ENCODE results near the gene GIGYF2.

GIGYF2 gene

DNA sequence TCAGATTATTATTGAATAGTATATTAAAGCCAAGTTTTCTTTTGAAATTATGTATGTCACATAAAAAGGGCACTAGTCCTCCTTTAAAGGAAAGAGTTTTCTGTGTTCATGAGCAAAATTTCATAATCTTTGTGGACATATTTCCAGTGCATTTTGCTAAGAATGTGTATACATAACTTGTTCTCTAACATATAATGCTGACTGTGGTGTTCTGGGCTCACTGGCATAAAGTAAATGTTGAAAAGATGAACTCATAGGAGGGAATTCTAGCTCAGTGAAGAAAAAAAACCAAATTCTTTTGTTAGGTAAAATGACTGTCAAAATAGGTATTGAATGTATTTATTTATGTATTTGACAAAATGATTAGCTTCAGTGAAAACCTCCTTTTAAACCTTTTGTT is 73.1 kb downstream of the GIGYF2 start:
- DNase-seq: no peak

DNA sequence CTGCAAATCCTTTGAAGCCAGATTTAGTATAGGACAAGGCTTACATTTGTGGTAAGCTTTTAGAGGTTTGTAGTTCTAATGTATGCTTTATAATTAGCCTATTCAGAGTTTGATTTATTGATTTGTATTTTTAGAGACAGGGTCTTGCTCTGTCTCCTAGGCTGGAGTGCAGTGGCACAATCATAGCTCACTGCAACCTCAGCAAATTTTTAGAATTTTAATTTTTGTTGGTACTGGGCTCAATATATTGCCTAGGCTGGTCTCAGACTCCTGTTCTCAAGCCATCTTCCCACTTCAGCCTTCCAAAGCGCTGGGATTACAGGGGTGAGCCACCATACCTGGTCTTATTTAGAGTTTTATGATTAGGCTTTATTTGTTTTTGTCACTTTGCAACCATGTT is 74.7 kb downstream of the GIGYF2 start:
- DNase-seq: no peak

DNA sequence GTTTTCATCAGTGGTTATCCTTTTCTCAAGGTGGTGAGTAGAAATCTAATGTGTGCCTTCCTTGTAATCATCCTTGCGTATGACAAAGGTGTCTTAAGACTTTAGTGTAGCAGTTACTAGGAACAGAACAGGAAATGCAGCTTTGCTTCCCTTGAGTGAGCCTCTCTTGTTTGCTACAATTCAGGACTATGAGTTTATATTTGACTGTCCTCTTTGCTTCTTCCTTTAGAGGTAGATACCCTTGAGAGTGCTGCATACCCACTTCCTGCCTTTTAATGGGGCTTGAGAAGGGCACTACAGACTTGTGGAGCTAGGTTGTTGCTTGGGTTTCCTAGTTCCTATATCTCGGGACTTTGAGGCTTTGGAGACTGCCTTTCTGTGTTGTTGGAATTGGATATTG is 75.4 kb downstream of the GIGYF2 start:
- DNase-seq: peak; percentile 7

DNA sequence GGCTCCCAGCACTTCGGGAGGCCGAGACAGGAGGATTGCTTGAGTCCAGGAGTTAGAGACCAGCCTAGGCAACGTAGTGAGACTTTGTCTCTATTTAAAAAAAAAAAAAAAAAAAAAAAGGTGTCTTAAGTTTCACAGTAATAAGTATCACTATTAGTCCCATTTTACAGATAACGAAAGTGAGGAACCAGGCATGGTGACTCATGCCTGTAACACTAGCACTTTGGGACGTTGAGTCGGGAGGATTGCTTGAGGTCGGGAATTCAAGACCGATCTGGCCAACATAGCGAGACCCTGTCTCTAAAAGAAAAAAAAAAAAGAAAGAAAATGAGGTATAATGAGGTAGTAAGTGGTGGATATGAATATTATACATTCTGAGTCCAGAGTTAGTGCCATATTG is 76.7 kb downstream of the GIGYF2 start:
- no peak for DNase-seq

DNA sequence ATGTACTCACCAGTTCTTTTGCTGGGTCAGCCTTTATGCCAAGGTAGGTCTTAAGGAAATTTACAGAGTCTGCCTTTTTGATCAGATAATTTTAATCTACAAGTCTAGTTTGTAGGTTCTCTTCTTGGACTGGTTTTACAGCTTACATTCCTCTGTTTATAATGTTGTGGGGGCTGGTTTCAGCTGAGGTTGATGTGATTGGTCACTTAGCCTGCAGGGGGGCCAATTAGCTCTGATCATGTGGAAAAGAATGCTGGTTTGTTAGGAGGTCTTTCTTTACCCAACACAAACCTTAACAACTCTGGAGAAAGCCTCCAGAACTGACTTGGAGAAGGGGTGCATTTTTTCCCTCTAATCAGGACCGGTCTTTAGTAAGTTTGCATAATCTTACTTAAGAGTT is 79.3 kb downstream of the GIGYF2 start, which contains the start of gene KCNJ13:
Gene KCNJ13, minus strand, starts transcription at position 131 of the 400 bp plus-strand sequence. CDS start 5,203 bp downstream, outside the sequence.
- no peak for DNase-seq

DNA sequence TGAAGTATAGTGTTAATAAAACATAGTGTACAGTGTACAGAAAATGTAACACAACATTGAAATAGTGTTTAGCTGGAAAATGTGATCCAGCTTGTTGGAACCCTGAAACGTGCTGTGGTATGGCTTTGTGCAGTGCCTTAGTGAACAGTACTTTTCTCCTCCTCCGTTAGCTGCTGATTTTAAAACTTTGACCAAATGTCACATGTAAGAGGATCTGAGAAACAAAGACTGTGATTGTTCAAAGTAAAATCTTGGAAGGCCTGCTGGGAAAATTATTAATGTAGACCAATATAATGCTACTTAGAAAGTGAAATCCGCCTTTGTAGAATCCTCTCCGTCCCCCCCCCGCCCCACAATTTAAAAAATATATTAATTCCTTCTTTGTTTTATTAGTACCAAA is 80.1 kb downstream of the GIGYF2 start:
- no peak for DNase-seq

DNA sequence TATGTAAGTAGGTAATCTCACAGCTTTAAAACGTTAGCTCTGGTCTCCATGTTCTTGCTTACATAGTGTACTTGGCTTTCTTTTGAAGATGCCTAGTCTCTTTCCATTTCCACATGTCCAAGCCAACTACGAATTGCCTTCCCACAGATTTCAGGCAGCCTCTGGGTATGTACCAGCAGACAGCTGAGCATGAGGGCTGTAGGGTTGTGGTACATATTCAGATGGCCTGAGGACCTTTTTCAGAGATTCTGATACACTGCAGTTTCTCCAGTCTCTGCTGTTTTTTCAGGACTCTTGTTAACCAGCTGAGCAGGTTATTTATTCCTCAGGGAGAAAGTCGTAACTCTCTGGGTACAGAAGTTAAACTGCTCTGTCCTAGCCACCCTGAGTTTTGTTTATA is 82.3 kb downstream of the GIGYF2 start:
- no peak for DNase-seq

DNA sequence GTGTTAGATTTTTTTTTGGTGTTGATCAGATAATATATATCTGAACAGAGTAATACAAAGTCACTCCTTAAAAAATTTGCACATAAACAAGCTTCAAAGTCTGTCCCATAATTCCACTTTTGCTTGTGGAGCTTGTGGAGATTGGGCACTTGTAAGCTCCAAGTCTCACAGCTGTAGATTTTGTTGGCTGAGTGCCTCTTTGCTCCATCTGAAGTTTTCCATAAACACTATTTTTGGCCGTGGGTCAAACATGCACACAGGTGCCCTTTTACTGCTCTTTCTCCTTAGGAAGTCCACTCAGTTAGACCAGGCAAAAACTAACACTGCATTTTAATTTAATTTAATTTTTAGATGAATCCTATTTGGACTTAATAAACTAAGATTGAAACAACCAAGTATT is 82.8 kb downstream of the GIGYF2 start:
- DNase-seq: no peak

DNA sequence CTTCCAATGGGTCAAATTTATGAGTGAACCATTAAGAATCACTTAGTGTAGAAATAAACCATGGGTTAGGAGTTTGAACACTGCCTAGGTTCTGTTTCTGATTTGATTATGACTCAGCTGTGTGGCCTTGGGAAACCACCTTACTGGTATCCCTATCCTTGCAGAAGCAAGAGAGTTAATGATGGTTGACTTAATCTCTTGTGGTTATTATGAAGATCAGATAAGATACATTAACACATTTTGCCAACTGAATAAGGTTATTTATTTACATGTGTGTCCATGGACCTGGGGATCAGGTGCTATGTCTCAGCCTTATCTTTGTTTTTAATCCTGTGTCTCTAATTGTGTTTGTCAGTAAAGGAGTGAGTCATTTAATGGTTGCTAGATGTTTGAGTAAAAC is 84.6 kb downstream of the GIGYF2 start:
- peak; percentile 29 for DNase-seq

DNA sequence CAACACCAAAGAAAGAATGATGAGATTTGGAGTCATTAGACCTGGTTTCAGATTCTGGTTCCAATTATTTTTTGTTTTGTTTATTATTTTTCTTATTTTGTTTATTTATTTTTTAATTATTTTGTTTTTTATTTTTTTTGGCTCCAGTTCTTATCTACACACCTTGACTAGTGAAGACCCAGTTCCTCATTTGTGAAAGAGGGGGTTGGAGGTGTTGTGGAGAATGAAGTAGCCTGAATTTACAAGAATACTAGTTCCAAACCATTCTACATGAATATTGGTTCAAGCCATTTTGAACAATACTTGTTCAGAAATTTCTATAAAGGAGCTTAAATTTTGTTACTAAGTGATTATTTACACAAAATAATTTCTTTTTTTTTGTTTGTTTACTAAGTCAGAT is 86.1 kb downstream of the GIGYF2 start:
- no peak for DNase-seq

DNA sequence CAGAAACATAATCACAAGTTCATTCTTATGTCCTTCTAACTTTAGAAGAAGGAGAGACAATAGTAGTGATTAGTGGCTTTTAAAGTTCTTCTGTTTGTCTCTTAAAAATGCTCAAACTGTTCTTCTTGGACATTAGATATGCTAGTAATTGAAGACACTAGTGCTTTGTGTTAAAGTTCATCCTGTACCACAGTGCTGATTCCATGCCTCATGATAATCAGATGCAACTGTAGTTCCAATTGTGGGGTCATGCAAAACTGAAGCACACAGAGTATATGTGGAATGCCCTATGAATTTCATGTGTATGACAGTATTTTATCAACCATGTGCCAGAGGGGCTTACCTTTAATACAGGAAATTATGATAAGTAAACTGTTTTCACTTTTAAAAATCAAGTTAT is 90.7 kb downstream of the GIGYF2 start:
- no peak for DNase-seq

DNA sequence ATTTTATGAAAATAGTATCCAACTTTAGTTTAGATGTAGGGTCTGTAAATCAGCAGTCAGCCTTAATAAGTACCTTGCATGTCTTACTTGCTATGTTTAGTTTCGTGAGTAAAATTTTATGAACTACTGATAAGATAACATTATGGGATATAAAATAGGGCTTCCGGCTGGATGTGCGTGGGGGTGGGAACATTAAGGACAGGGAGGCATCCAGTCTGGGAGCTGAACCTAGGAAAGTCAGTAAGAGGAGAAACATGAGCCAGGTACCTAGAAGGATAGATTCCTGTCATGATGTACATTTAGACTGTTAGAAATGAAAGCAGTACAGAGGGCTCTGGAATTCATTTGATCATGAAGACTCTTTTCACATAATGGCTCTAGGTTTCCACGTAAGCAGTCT is 92.0 kb downstream of the GIGYF2 start:
- DNase-seq: no peak

DNA sequence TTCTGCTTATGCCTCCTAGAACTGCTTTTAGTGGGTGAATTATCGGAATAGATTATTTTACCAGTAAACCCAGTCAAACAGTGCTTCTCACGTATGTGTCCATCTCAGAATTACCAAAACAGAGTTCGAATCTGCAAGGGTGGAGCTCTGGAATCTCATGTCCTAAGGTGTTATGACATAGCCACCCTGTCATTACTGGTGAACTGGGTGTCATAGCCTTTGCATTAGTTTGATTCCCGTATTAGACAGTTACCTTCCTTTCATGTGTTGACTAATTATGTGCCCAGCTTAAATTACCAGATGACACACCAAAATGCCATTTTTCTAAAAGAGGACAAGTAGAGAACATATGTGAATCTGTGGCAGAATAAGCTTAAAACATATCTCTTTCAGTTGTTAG is 94.4 kb downstream of the GIGYF2 start:
- no peak for DNase-seq

DNA sequence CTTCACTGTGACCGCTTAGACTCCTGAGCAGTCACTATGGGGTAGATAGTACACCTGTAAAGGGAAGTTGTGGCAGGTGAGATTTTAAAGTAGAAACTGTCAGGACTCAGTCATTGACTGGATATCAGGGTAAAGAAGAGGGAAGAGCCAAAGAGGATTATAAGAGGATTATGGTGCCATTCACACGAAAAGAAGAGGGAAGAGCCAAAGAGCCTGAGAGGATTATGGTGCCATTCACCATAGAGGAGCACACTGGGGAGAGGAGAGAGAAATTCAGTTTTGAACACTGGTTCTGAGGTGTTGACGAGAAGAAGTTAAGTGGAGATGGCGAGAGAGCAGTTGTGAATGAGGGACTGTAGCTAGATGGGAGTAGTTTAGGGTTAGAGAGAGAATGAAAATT is 96.1 kb downstream of the GIGYF2 start:
- no peak for DNase-seq

DNA sequence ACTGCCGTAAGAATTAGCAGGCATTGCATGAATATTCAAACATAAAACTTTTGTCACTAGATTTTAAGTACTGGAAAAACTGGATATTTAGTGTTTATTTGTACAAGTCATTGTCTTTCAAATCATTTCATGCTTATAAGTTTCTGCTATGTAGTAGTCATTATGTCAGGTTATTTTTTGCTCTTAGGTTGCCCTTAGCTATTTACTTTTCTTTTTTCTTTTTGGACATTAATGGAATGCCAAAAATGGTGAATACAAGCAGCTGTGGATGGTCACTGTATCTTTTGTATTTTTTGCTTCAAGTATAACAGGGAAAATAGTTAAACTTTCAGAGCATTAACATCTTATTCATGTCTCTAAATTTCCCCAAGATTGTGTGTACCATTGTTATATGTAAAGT is 97.8 kb downstream of the GIGYF2 start:
- DNase-seq: no peak

DNA sequence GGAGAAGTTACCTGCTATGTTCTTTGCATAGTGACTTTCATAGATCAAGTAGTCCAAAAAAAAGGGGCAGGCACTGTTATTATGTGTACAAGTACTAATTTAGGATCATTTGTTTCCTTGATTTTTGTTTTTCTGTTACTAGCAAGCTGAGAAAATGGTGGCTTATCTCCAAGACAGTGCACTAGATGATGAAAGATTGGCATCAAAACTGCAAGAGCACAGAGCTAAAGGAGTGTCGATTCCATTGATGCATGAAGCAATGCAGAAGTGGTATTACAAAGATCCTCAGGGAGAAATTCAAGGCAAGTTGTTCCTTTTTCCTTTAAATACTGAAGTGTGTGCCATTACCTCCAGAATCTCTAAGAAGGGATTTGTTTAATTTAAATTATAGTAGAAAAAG is 98.8 kb downstream of the GIGYF2 start:
- DNase-seq: no peak

DNA sequence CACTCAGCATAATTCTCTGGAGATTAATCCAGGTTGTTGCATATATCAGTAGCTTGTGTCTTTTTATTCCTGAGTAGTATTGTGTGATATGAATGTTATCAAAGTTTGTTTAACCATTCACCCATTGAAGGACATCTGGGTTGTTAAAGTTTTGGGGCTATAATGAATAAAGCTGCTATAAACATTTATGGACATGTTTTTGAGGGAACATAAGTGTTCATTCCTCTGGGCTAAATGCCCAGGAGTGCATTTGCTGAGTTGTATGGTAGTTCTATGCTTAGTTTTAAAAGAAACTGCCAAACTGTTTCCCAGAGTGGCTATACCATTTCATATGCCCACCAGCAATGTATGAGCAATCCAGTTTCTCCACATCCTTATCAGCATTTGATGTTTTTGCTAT is 101.1 kb downstream of the GIGYF2 start:
- no peak for DNase-seq

DNA sequence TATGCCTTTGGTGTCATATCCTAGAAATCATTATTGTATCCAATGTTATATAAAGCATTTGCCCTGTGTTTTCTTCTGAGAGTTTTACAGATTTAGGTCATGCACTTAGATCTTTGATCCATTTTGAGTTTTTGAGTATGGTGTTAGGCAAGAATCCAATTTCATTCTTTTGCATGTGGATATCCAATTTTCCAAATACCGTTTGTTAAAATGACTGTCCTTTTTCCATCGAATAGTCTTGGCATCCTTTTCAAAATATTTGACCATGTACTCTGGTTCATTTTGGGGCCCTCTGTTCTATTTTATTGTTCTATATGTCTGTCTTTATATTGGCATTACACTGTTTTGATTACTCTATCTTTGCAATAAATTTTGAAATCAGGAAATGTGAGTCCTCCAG is 103.0 kb downstream of the GIGYF2 start:
- no peak for DNase-seq

DNA sequence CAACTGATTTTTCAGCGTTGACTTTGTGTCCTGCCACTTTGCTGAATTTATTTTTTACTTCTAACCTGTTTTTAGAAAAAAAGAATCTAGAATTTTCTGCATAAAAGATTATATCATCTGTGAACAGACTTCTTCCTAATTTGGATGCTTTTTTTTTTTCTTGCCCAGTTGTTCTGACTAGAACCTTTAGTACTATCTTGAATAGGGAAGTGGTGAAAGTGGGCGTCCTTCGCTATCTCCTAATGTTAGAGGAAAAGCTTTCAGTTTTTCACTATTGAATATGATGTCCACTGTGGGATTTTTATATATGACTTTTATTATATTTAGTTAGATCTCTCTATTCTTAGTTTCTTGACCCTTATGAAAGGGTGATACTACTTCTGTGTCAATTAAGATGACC is 105.0 kb downstream of the GIGYF2 start:
- no peak for DNase-seq

DNA sequence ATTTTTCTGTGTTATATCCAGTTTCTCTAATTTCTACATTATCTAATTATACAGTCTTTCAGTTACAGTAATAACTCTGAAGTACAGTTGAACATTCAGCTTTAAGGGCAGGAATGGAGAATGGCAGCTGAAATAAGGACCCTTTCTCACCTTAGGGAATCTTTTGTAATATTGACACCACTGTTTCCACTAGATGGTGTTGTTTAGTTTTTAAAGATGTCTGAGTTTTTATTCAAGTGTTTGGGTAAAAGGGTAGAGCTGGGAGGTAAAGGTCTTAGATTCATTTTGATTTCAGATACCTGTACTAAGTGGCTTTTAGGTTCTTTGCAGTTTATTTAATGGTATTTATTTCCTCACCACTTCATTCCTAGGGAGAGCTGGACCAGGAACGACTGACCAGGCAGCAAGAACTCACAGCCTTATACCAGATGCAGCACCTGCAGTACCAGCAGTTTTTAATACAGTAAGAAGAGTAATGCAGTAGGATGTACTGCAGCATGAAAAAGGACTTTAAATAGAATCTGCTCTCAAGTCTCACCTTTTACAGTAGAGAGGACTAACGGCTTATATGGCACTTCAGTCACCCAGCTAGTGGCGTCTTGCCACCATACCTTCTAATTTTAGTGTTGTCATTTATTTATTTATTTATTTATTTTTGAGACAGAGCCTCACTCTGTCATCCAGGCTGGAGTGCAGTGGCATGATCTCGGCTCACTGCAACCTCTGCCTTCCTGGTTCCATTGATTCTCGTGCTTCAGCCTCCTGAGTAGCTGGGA is 112.4 kb downstream of the GIGYF2 start:
- DNase-seq: peak; percentile 1

DNA sequence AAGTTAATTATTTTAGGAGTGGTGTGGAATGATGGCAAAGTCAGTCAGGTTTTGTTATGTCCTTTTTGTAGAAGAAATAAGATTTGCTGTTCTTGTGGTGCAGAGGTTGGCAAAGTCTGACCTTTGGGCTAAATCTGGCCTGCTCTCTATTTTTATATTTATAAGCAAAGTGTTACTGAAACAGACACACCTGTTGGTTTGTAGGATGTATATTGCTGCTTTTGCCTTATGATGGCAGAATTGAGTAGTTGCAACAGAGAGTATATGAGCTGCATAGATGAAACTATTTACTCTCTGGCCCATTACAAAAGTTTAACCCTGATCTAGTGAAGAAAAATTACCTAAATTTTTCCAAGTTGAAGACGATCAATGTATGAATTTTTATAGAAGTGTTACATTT is 113.3 kb downstream of the GIGYF2 start:
- no peak for DNase-seq

DNA sequence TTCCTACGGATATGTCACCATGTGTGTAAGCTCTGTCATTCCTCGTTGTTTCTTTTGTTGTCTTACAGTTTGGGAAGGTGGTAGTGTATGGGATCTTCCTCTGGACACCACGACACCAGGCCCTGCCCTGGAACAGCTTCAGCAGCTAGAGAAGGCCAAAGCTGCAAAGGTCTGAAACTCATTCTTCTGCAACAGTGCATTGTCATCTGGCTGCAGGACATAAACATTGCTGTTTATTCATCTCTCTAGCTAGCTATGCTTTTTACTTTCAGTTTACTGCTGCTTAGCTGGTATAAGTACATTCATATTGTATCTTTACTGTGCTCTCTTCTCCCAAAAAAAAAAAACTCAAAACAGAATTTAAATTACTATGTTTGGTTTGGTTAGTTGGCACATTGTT is 118.4 kb downstream of the GIGYF2 start:
- DNase-seq: no peak

DNA sequence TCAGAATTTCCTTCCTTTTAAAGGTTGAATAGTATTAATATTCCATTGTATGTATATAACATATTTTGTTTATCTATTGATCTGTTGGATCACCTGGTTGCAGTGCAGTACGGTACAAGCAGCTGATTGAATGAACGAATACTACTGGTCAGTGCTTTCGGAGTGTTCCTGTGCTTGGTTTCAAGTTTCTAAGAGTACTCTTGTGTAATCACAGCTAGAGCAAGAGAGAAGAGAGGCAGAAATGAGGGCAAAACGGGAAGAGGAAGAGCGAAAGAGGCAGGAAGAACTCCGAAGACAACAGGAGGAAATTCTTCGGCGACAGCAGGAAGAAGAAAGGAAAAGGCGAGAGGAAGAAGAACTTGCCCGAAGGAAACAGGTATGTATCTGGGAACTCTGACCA is 119.5 kb downstream of the GIGYF2 start:
- no peak for DNase-seq

DNA sequence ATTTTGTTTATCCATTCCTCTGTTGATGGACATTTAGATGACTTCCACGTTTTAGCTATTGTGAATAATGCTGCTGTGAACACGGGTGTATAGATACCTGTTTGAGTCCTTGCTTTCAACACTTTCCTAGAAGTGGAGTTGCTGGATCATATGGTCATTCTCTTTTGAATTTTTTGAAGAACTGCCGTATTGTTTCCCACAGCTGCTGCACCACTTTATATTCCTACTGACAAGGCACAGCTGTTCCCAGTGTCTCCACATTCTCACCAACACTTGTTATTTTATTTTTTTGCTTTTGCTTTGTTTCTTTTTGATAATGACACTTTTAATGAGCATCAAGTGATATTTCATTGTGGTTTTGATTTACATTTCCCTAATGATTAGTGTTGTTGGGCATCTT is 120.6 kb downstream of the GIGYF2 start:
- no peak for DNase-seq

DNA sequence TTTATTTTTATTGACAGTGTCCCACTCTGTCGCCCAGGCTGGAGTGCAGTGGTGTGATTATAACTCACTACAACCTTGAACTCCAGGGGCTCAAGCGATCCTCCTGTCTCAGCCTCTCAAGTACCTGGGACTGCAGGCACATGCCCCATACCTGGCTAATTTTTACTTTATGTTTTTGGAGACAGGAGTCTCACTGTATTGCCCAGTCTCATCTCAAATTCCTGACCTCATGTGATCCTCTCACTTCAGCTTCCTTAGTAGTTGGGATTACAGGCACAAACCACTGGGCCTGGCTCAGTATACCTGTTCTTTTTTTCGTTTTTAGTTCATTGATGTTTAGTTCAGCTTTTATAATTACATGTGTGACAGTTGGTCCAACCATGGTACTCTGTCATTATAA is 132.9 kb downstream of the GIGYF2 start:
- no peak for DNase-seq

All from CD4-positive, alpha-beta T cell treated with Interleukin-21 for 1 hour (primary cell).